Trophoblast cell (in vitro differentiated cells and primary cell): ENCODE data around the gene TMEM95.
"Not testable (repeated sequence)": the region's sequence is repeated elsewhere in the genome, so short reads cannot be mapped to it uniquely, and the experiment has no call there.

Experiments
- DNase-seq, 2 donors: peaks; one replicate each; pipeline ENCODE4 v3.0.0-alpha.2; 2016
- H2AFZ ChIP-seq: 2 replicates; pipeline ENCODE4 v1.6.1; 2013; ENCODE audit warnings: low read length, moderate library complexity, mild to moderate bottlenecking; ENCODE audit not compliant: insufficient read depth, poor library complexity
- H2AK5ac ChIP-seq: 2 replicates; pipeline ENCODE4 v1.6.1; 2013; ENCODE audit warnings: mild to moderate bottlenecking, low read length
- H2BK120ac ChIP-seq: 2 replicates; pipeline ENCODE4 v1.6.1; 2013; ENCODE audit warnings: low read length, mild to moderate bottlenecking, moderate library complexity; ENCODE audit not compliant: insufficient read depth, poor library complexity
- H2BK12ac ChIP-seq: 2 replicates; pipeline ENCODE4 v1.6.1; 2013; ENCODE audit warnings: mild to moderate bottlenecking, low read length, moderate library complexity
- H2BK5ac ChIP-seq: 2 replicates; pipeline ENCODE4 v1.6.1; 2013; ENCODE audit warnings: low read length, low read depth, moderate library complexity, mild to moderate bottlenecking; ENCODE audit not compliant: poor library complexity
- H3K14ac ChIP-seq: 2 replicates; pipeline ENCODE4 v1.6.1; 2013; ENCODE audit warnings: mild to moderate bottlenecking, low read length
- H3K18ac ChIP-seq: 2 replicates; pipeline ENCODE4 v1.6.1; 2013; ENCODE audit warnings: mild to moderate bottlenecking, low read length
- H3K23ac ChIP-seq: 2 replicates; pipeline ENCODE4 v1.6.1; 2013; ENCODE audit warnings: low read length
- H3K27ac ChIP-seq: 2 replicates; pipeline ENCODE4 v1.5.1; 2013; ENCODE audit warnings: low read depth, mild to moderate bottlenecking, inconsistent platforms, low read length, moderate library complexity
- H3K27me3 ChIP-seq: 2 replicates; pipeline ENCODE4 v1.6.1; 2013; ENCODE audit warnings: inconsistent platforms, mild to moderate bottlenecking, low read length, moderate library complexity; ENCODE audit not compliant: insufficient read depth
- H3K36me3 ChIP-seq, 2 experiments: 1 replicate in 1 of 2; 2 replicates in 1 of 2; pipeline ENCODE4 v1.6.1; 2013; ENCODE audit warnings: low read length in 2 of 2, mild to moderate bottlenecking in 2 of 2, moderate library complexity in 1 of 2; ENCODE audit not compliant: insufficient read depth in 2 of 2, control insufficient read depth in 1 of 2
- H3K4ac ChIP-seq: 2 replicates; pipeline ENCODE4 v1.6.1; 2013; ENCODE audit warnings: low read depth, mild to moderate bottlenecking, low read length, moderate library complexity
- H3K4me1 ChIP-seq, 2 experiments: 1 replicate in 1 of 2; 2 replicates in 1 of 2; pipeline ENCODE4 v1.6.1; 2013; ENCODE audit warnings: low read length in 2 of 2, mild to moderate bottlenecking in 2 of 2, moderate library complexity in 1 of 2; ENCODE audit not compliant: insufficient read depth in 2 of 2, control insufficient read depth in 1 of 2
- H3K4me2 ChIP-seq: 2 replicates; pipeline ENCODE4 v1.6.1; 2013; ENCODE audit warnings: inconsistent platforms, mild to moderate bottlenecking, low read length, moderate library complexity
- H3K4me3 ChIP-seq: 2 replicates; pipeline ENCODE4 v1.5.1; 2013; ENCODE audit warnings: mild to moderate bottlenecking, low read depth, low read length, inconsistent platforms
- H3K79me1 ChIP-seq: one replicate; pipeline ENCODE4 v1.6.1; 2013; ENCODE audit warnings: low read length
- H3K79me2 ChIP-seq: 2 replicates; pipeline ENCODE4 v1.6.1; 2013; ENCODE audit warnings: low read length, mild to moderate bottlenecking; ENCODE audit not compliant: control insufficient read depth, insufficient read depth, poor library complexity
- H3K9ac ChIP-seq: 2 replicates; pipeline ENCODE4 v1.6.1; 2013; ENCODE audit warnings: mild to moderate bottlenecking, low read length
- H3K9me3 ChIP-seq: 2 replicates; pipeline ENCODE4 v1.6.1; 2013; ENCODE audit warnings: low read depth, mild to moderate bottlenecking, control low read depth, inconsistent platforms, low read length; ENCODE audit not compliant: insufficient read depth
- H4K12ac ChIP-seq: 2 replicates; pipeline ENCODE4 v1.6.1; 2013; ENCODE audit warnings: low read depth, mild to moderate bottlenecking, low read length, moderate library complexity
- H4K8ac ChIP-seq: 2 replicates; pipeline ENCODE4 v1.6.1; 2013; ENCODE audit warnings: low read depth, mild to moderate bottlenecking, low read length, moderate library complexity
- H4K91ac ChIP-seq: one replicate; pipeline ENCODE4 v1.6.1; 2013; ENCODE audit warnings: low read depth, mild to moderate bottlenecking, low read length, moderate library complexity
- WGBS: extraction: QIAGEN DNeasy Blood & Tissue Kit; methylation state at CpG from one replicate; pipeline ENCODE4 v1.1.7; 2013; ENCODE audit warnings: missing lambda C conversion rate; ENCODE audit not compliant: insufficient read length, insufficient coverage; ENCODE audit errors: extremely low coverage; 5-methylcytosine and 5-hydroxymethylcytosine counted together

TMEM95 gene

DNA sequence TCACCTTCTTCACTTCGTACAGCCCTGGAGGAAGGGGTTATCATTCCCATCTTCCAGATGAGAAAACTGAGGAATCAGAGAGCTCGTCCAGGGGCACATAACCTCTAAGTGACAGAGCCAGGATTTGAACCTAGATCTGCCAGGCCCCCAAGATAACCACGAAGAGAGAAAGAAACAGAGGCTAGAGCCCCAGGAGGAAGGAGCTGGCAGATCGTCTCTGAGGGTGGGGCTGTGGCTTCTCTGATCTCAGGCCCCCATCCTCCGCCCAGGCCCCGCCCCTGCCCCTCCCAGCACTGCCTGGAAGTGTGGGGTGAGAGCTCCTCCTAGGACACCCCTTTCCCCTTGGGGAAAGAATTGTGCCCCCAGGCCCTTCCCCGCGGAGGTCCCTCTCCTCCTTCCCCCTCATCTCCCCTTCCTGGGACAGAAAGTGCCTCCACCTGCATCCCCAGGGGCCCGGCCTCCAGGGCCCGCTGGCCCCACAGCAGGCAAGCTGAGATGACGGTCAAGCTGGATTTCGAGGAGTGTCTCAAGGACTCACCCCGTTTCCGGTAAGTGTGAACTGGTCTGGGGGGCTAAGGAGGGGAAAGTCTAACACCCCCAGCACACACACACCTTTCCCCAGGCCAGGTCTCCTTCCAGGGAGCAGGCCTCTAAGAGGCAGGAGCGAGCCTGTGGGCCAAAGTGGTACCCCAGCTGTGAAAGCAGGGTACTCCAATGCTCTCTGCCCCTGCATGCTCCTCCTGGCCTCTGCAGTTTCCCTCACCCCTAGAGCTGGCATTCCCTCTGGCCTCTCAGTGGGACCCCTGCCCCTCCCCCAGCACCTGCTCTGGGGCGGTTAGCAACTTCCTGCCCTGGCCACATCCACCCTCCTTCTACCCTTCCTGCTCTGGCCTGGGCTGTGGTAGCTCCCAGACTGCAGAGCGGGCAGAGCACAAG, 18.4 kb upstream of the TMEM95 start, which contains the start of gene ACAP1:
TSS of gene ACAP1 (plus strand) at position 290 of the 936 bp plus-strand sequence. CDS start at position 496, 206 bp downstream.
- no peaks in the 10 kb centered on the region for H3K4me1 ChIP-seq
- H3K9me3 ChIP-seq, result no peaks in the 10 kb centered on the region
- no CpG with 5 or more reads among the region's 17 CpGs for WGBS
- H3K14ac ChIP-seq, result no peak within 1 kb of the TSS
- no peaks in the 10 kb centered on the region for H3K79me1 ChIP-seq
- no peak within 1 kb of the TSS for H4K8ac ChIP-seq
- H3K36me3 ChIP-seq, result no peaks in the 10 kb centered on the region
- H3K4me3 ChIP-seq, result no peak within 1 kb of the TSS
- no peak within 1 kb of the TSS for H2BK120ac ChIP-seq
- no peak within 1 kb of the TSS for H2BK12ac ChIP-seq
- no peak within 1 kb of the TSS for H3K4ac ChIP-seq
- H2AK5ac ChIP-seq, result no peak within 1 kb of the TSS
- no peaks in the 10 kb centered on the region for H3K27me3 ChIP-seq
- H3K27ac ChIP-seq, result no peak within 1 kb of the TSS
- no peak within 1 kb of the TSS for H4K91ac ChIP-seq
- no peak within 1 kb of the TSS for H2AFZ ChIP-seq
- no peak within 1 kb of the TSS for H3K23ac ChIP-seq
- H4K12ac ChIP-seq, result no peak within 1 kb of the TSS
- no peaks in the 10 kb centered on the region for H3K79me2 ChIP-seq
- H3K9ac ChIP-seq, result no peak within 1 kb of the TSS
- H2BK5ac ChIP-seq, result no peak within 1 kb of the TSS
- H3K18ac ChIP-seq, result no peak within 1 kb of the TSS
- DNase-seq, result no peak
- no peak within 1 kb of the TSS for H3K4me2 ChIP-seq

DNA sequence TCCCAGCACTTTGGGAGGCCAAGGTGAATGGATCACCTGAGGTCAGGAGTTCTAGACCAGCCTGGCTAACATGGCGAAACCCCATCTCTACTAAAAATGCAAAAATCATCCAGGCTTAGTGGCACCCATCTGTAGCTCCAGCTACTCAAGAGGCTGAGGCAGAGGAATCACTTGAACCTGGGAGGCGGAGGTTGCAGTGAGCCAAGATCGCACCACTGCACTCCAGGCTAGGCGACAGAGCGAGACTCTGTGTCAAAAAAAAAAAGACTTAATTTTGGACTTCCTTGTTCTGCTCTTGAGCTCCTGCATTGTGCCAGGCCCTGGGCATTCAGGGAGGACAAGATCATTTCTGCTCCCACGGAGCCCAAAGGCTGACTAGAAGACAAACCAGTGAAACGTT, 17.4 kb upstream of the TMEM95 start:
- H2BK5ac ChIP-seq, H3K79me1 ChIP-seq, H2BK12ac ChIP-seq, DNase-seq, H3K9ac ChIP-seq, H3K79me2 ChIP-seq, H2BK120ac ChIP-seq, H3K4me1 ChIP-seq, H3K36me3 ChIP-seq, H2AFZ ChIP-seq, H4K12ac ChIP-seq, H2AK5ac ChIP-seq, H3K4me3 ChIP-seq, H3K23ac ChIP-seq, H4K8ac ChIP-seq, H3K27ac ChIP-seq, H3K9me3 ChIP-seq, H3K18ac ChIP-seq, H3K14ac ChIP-seq, H3K27me3 ChIP-seq, H3K4me2 ChIP-seq, H3K4ac ChIP-seq, H4K91ac ChIP-seq: not testable (repeated sequence)
- WGBS, result no CpG with 5 or more reads among the region's 7 CpGs

- H3K27me3 ChIP-seq, result no peaks in the 10 kb centered on the region
- H3K14ac ChIP-seq, result no peak overlapping the region
- no peaks in the 10 kb centered on the region for H3K36me3 ChIP-seq
- H3K79me2 ChIP-seq, result no peaks in the 10 kb centered on the region
- H4K8ac ChIP-seq, result no peak overlapping the region
- H3K79me1 ChIP-seq, result no peaks in the 10 kb centered on the region
- H2BK12ac ChIP-seq, result no peak overlapping the region
- H4K91ac ChIP-seq, result no peak overlapping the region
- no peak overlapping the region for H3K4ac ChIP-seq
- no peak overlapping the region for H2AK5ac ChIP-seq
- no peak overlapping the region for H3K18ac ChIP-seq
- H3K4me1 ChIP-seq, result no peaks in the 10 kb centered on the region
- H3K23ac ChIP-seq, result no peak overlapping the region
- no peak overlapping the region for H3K9ac ChIP-seq
- H3K4me2 ChIP-seq, result no peak overlapping the region
- no peak overlapping the region for H2BK5ac ChIP-seq
- peak in 1 of 2 donors; percentile 46 for DNase-seq
- H3K9me3 ChIP-seq, result no peaks in the 10 kb centered on the region
- H3K27ac ChIP-seq, result no peak overlapping the region
- no peak overlapping the region for H3K4me3 ChIP-seq
- WGBS, result no CpG with 5 or more reads among the region's 2 CpGs
- no peak overlapping the region for H4K12ac ChIP-seq
- no peak overlapping the region for H2AFZ ChIP-seq
- no peak overlapping the region for H2BK120ac ChIP-seq
These were observed 14.8 kb upstream of the TMEM95 start for GRCh38 chr17:7340179-7340578.

DNA sequence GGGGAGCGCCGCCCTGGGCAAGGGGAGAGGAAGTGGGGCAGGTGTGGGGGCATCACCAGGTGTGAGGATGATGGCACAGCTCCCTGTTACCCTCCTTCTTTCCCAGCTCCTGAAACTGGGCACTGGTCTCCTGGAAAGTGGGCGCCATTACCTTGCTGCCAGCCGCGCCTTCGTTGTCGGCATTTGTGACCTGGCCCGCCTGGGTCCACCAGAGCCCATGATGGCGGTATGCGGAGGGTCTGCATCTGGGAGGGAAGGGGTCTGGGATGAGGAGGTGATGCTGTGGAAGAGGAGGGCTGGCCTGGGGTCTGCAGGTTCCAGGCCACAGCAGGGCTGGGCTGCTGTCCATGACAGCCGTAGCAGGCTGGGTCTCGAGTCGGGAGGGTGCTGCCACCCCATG, 13.1 kb upstream of the TMEM95 start:
- no peak overlapping the region for H2BK120ac ChIP-seq
- no peaks in the 10 kb centered on the region for H3K79me2 ChIP-seq
- H3K27ac ChIP-seq, result no peak overlapping the region
- H4K91ac ChIP-seq, result no peak overlapping the region
- H2AK5ac ChIP-seq, result no peak overlapping the region
- DNase-seq, result no peak
- no peaks in the 10 kb centered on the region for H3K4me1 ChIP-seq
- H3K23ac ChIP-seq, result no peak overlapping the region
- no peak overlapping the region for H3K18ac ChIP-seq
- no peaks in the 10 kb centered on the region for H3K27me3 ChIP-seq
- no peak overlapping the region for H3K4ac ChIP-seq
- no peak overlapping the region for H2AFZ ChIP-seq
- no peak overlapping the region for H2BK12ac ChIP-seq
- no peak overlapping the region for H3K4me3 ChIP-seq
- no peaks in the 10 kb centered on the region for H3K36me3 ChIP-seq
- H4K12ac ChIP-seq, result no peak overlapping the region
- H3K9ac ChIP-seq, result no peak overlapping the region
- no CpG with 5 or more reads among the region's 13 CpGs for WGBS
- no peak overlapping the region for H3K14ac ChIP-seq
- H3K9me3 ChIP-seq, result no peaks in the 10 kb centered on the region
- no peaks in the 10 kb centered on the region for H3K79me1 ChIP-seq
- H2BK5ac ChIP-seq, result no peak overlapping the region
- H3K4me2 ChIP-seq, result no peak overlapping the region
- no peak overlapping the region for H4K8ac ChIP-seq
